GM12891 (cell line): ENCODE measurements around the gene NKAIN2.

Source experiments
- PAX5 ChIP-seq: IDR thresholded peaks from 2 replicates; pipeline ENCODE4 v1.6.1; 2011; ENCODE audit warnings: low read length, moderate library complexity, mild to moderate bottlenecking; ENCODE audit not compliant: insufficient read depth, severe bottlenecking
- POLR2A ChIP-seq: IDR thresholded peaks from 2 replicates; pipeline ENCODE4 v1.6.1; 2011; ENCODE audit warnings: low read depth, low read length, control low read depth
- TAF1 ChIP-seq: IDR thresholded peaks from 2 replicates; pipeline ENCODE4 v1.6.1; 2011; ENCODE audit warnings: low read depth, low read length, control low read depth

DNA sequence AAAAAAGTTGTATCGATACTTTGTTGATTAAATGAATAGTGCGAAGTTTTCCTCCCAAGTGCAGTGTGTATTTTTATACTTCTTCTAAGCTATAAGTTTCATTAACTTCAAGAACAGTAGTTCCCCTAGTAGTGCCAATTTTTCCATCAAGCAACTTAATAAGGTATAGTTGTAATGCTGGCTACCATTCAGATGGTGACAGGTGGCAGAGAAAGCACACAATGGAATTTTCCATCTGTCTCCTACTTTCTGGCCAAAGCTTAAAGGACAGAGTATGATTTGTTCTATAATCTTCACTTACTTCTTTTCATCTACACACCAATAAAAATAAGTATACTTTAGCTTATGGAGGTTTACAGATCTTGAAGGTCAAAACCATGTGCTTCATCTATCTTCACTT is 431.1 kb downstream of the NKAIN2 start:
- no peak for TF ChIP-seq PAX5
- no peak for TF ChIP-seq POLR2A
- TF ChIP-seq TAF1, result no peak
